ENCODE measurements around the gene TSC22D1. TPM values are rescaled to one million over a fixed set of nuclear protein-coding genes. Genes with fewer than 3 reads are reported as not detected.
"Not testable (repeated sequence)": the region's sequence is repeated elsewhere in the genome, so short reads cannot be mapped to it uniquely, and the experiment has no call there.

TSC22D1 gene
- total RNA-seq, 1 experiment from 2014 or later = 194 TPM

- H3K4me3 ChIP-seq (ENCODE audit: low read length) = no peak overlapping the region
- no TSS peak for BruUV-seq (replicated peaks)
- no peak overlapping the region for H3K9ac ChIP-seq (ENCODE audit: low read length)
- ChIA-PET POLR2A (ENCODE audit: unreplicated experiment) (no interaction called here), CTCF (no interaction called here)
- H3K27ac ChIP-seq (ENCODE audit: low read length) = no peak overlapping the region
- TF ChIP-seq EZH2phosphoT487 (IDR thresholded peaks at IDR 0.05; ENCODE audit: borderline replicate concordance, low read length) (no peak), EZH2 (IDR thresholded peaks at IDR 0.05; ENCODE audit: low read length, unreplicated experiment) (no peak)
- TF ChIP-seq, protein P1, sequence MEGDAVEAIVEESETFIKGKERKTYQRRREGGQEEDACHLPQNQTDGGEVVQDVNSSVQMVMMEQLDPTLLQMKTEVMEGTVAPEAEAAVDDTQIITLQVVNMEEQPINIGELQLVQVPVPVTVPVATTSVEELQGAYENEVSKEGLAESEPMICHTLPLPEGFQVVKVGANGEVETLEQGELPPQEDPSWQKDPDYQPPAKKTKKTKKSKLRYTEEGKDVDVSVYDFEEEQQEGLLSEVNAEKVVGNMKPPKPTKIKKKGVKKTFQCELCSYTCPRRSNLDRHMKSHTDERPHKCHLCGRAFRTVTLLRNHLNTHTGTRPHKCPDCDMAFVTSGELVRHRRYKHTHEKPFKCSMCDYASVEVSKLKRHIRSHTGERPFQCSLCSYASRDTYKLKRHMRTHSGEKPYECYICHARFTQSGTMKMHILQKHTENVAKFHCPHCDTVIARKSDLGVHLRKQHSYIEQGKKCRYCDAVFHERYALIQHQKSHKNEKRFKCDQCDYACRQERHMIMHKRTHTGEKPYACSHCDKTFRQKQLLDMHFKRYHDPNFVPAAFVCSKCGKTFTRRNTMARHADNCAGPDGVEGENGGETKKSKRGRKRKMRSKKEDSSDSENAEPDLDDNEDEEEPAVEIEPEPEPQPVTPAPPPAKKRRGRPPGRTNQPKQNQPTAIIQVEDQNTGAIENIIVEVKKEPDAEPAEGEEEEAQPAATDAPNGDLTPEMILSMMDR (conservative IDR thresholded peaks at IDR 0.05; ENCODE audit: low read depth, low read length) = no peak
- no peaks in the 10 kb centered on the region for H3K27me3 ChIP-seq (ENCODE audit: low read length)
- H3K9me2 ChIP-seq (replicated peaks; ENCODE audit: low read length) = no peaks in the 10 kb centered on the region
- H3K4me2 ChIP-seq (ENCODE audit: low read length) = no peak overlapping the region
- H3K4me1 ChIP-seq (ENCODE audit: insufficient read depth, low read length) = peaks cover 13% of the 10 kb centered on the region
- H4K20me1 ChIP-seq (ENCODE audit: low read length) = no peaks in the 10 kb centered on the region; the same call in 1 of the 2 replicates
- H3F3A ChIP-seq (ENCODE audit: low read length, unreplicated experiment) = no peaks in the 10 kb centered on the region
- H2AFZ ChIP-seq (ENCODE audit: low read length) = no peak overlapping the region
- ATAC-seq (no peak), DNase-seq (no peak)
- H3K79me2 ChIP-seq (ENCODE audit: low read length) = peaks cover 98% of the 10 kb centered on the region
- H3K9me3 ChIP-seq (ENCODE audit: low read length) = no peaks in the 10 kb centered on the region
- no peaks in the 10 kb centered on the region for H3K36me3 ChIP-seq (ENCODE audit: low read depth, low read length)
- intact Hi-C loops (cut with micrococcal nuclease) = no loop called here
Observed at GRCh38 chr13:44564936-44565335, 11.2 kb downstream of the TSC22D1 start.

- H3F3A ChIP-seq (ENCODE audit: low read length, unreplicated experiment); H3K9me2 ChIP-seq (replicated peaks; ENCODE audit: low read length); H3K27ac ChIP-seq (ENCODE audit: low read length); POLR2A ChIA-PET (ENCODE audit: unreplicated experiment); H3K9ac ChIP-seq (ENCODE audit: low read length); H2AFZ ChIP-seq (ENCODE audit: low read length); H4K20me1 ChIP-seq (ENCODE audit: low read length); H3K4me2 ChIP-seq (ENCODE audit: low read length); H3K9me3 ChIP-seq (ENCODE audit: low read length); H3K4me3 ChIP-seq (ENCODE audit: low read length); H3K27me3 ChIP-seq (ENCODE audit: low read length); ATAC-seq; DNase-seq; CTCF ChIA-PET; intact Hi-C loops (cut with micrococcal nuclease); BruUV-seq (replicated peaks); H3K36me3 ChIP-seq (ENCODE audit: low read depth, low read length): not testable (repeated sequence)
- Histone ChIP-seq H3K79me2 (ENCODE audit: low read length) (peaks cover 98% of the 10 kb centered on the region), H3K4me1 (ENCODE audit: insufficient read depth, low read length) (peaks cover 13% of the 10 kb centered on the region)
Observed at GRCh38 chr13:44562853-44563252, 13.3 kb downstream of the TSC22D1 start.

- CTCF ChIA-PET = no interaction called here
Observed at GRCh38 chr13:44561351-44561750, 14.8 kb downstream of the TSC22D1 start.

More at GRCh38 chr13:44561351-44561750, 14.8 kb downstream of the TSC22D1 start:
- no peak overlapping the region for H3K4me2 ChIP-seq (ENCODE audit: low read length)
- H3K9me2 ChIP-seq (replicated peaks; ENCODE audit: low read length) = no peaks in the 10 kb centered on the region
- no peak overlapping the region for H3K9ac ChIP-seq (ENCODE audit: low read length)
- intact Hi-C loops (cut with micrococcal nuclease) = no loop called here
- no peaks in the 10 kb centered on the region for H3K9me3 ChIP-seq (ENCODE audit: low read length)
- H3F3A ChIP-seq (ENCODE audit: low read length, unreplicated experiment) = no peaks in the 10 kb centered on the region
- BruUV-seq (replicated peaks) = no TSS peak
- H2AFZ ChIP-seq (ENCODE audit: low read length) = no peak overlapping the region
- H3K27me3 ChIP-seq (ENCODE audit: low read length) = no peaks in the 10 kb centered on the region
- peaks cover 4% of the 10 kb centered on the region; the same call in 1 of the 2 replicates for H3K4me1 ChIP-seq (ENCODE audit: insufficient read depth, low read length)
- no peak overlapping the region for H3K27ac ChIP-seq (ENCODE audit: low read length)
- H3K79me2 ChIP-seq (ENCODE audit: low read length) = peaks cover 91% of the 10 kb centered on the region
- TF ChIP-seq EZH2 (IDR thresholded peaks at IDR 0.05; ENCODE audit: low read length, unreplicated experiment) (no peak), EZH2phosphoT487 (IDR thresholded peaks at IDR 0.05; ENCODE audit: borderline replicate concordance, low read length) (no peak)
- TF ChIP-seq, protein P1 (conservative IDR thresholded peaks at IDR 0.05; ENCODE audit: low read depth, low read length) = no peak
- H4K20me1 ChIP-seq (ENCODE audit: low read length) = no peaks in the 10 kb centered on the region; the same call in 1 of the 2 replicates
- H3K4me3 ChIP-seq (ENCODE audit: low read length) = no peak overlapping the region
- ATAC-seq = no peak
- no peak for DNase-seq
- POLR2A ChIA-PET (ENCODE audit: unreplicated experiment) = no interaction called here
- H3K36me3 ChIP-seq (ENCODE audit: low read depth, low read length) = no peaks in the 10 kb centered on the region
